Esophagus squamous epithelium (tissue), 4 donors: ENCODE data around the gene VWA5B2.

ENCODE experiments used
- POLR2A ChIP-seq, 4 donors: fragments of 450-650 bp; IDR thresholded peaks; one replicate each; pipeline ENCODE4 v1.6.1; 2017; ENCODE audit warnings: antibody characterized with exemption in 4 of 4, mild to moderate bottlenecking in 4 of 4, moderate library complexity in 3 of 4
- TF ChIP-seq, protein P1 (sequence below), 6 experiments: fragments of 450-650 bp in 4 of 6; fragments of 200-600 bp in 2 of 6; sonication (generic) in 2 of 6; IDR thresholded peaks; one replicate each; pipeline ENCODE4 v1.5.1; 2016 to 2019; ENCODE audit warnings: antibody characterized with exemption in 6 of 6, mild to moderate bottlenecking in 4 of 6, moderate library complexity in 4 of 6

DNA sequence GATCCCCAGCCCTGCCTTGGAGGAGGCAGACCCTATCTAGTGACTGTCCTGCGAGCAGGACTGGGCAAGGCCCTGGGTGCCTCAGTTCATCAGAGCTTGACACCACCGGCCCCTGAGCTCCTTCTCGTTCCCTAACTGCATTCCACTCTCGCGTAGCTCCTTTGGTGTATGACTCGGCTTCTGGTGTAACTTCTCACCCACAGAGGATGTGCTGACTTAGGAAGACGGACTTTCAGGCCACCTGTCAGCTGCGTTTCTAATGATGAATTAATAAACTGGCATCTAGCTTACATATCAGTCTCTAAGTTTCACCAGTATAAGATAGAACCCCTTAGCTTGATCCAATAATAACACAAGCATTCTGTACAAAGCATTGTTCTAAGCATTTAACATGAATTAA, 25.9 kb upstream of the VWA5B2 start:
- TF ChIP-seq, protein P1, sequence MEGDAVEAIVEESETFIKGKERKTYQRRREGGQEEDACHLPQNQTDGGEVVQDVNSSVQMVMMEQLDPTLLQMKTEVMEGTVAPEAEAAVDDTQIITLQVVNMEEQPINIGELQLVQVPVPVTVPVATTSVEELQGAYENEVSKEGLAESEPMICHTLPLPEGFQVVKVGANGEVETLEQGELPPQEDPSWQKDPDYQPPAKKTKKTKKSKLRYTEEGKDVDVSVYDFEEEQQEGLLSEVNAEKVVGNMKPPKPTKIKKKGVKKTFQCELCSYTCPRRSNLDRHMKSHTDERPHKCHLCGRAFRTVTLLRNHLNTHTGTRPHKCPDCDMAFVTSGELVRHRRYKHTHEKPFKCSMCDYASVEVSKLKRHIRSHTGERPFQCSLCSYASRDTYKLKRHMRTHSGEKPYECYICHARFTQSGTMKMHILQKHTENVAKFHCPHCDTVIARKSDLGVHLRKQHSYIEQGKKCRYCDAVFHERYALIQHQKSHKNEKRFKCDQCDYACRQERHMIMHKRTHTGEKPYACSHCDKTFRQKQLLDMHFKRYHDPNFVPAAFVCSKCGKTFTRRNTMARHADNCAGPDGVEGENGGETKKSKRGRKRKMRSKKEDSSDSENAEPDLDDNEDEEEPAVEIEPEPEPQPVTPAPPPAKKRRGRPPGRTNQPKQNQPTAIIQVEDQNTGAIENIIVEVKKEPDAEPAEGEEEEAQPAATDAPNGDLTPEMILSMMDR (IDR thresholded peaks at IDR 0.05): no peak
- TF ChIP-seq POLR2A (IDR thresholded peaks at IDR 0.05): no peak
